ENCODE results near the gene MET. TPM values are rescaled to one million over a fixed set of nuclear protein-coding genes. Genes with fewer than 3 reads are reported as not detected.
"Not testable (repeated sequence)": the region's sequence is repeated elsewhere in the genome, so short reads cannot be mapped to it uniquely, and the experiment has no call there.

MET gene
- polyA plus RNA-seq, 2 of the 4 experiments (the other 2 are of a cell fraction): 72.3 to 165 TPM

- H3K4me3 ChIP-seq: no peak overlapping the region
- TF ChIP-seq RAD21 (conservative IDR thresholded peaks at IDR 0.05 in 1 of 2, IDR thresholded peaks at IDR 0.05 in 1 of 2): no peak
- TF ChIP-seq BHLHE40 (IDR thresholded peaks at IDR 0.05; ENCODE audit: low read depth, low read length): no peak
- no peak for TF ChIP-seq FOSL2 (IDR thresholded peaks at IDR 0.05)
- TF ChIP-seq FOSL2 (CRISPR knock-in tag; IDR thresholded peaks at IDR 0.05): no peak
- no peaks in the 10 kb centered on the region for H3K9me3 ChIP-seq
- 95% methylated on average over 2 of the region's 2 CpGs for WGBS (ENCODE audit: missing lambda C conversion rate)
- POLR2A ChIA-PET: no interaction called here
- H3K4me1 ChIP-seq: no peaks in the 10 kb centered on the region
- CTCF ChIA-PET: interaction anchor here (0.7 to 2.4 kb wide), 5 partner anchors 8 to 53 kb away, joined by 3 to 8 read pairs (median 3); no protein-coding TSS in a partner anchor
- no peak for ATAC-seq
- no peak for FAIRE-seq
- H3K27ac ChIP-seq: no peak overlapping the region
- DNase-seq (ENCODE audit: low read depth in 1 of 2, low spot score in 1 of 2): no peak
- no peak overlapping the region for H3K4me2 ChIP-seq
Observed at GRCh38 chr7:116641551-116642153, 30.3 kb upstream of the MET start.

- FAIRE-seq; DNase-seq (ENCODE audit: low read depth in 1 of 2, low spot score in 1 of 2); H3K4me2 ChIP-seq; H3K27ac ChIP-seq; H3K4me1 ChIP-seq; ATAC-seq; POLR2A ChIA-PET; H3K9me3 ChIP-seq; H3K4me3 ChIP-seq: not testable (repeated sequence)
- CTCF ChIA-PET: interaction anchor here (1.5 kb wide), 1 partner anchor 28 kb away, joined by 4 read pairs; the partner anchor contains the start of gene MET
- 68% methylated on average over 4 of the region's 4 CpGs for WGBS (ENCODE audit: missing lambda C conversion rate)
Observed at GRCh38 chr7:116643148-116643547, 28.8 kb upstream of the MET start.

GRCh38 chr7:116644628-116645027, 27.4 kb upstream of the MET start:
- FAIRE-seq (no peak), DNase-seq (ENCODE audit: low read depth in 1 of 2, low spot score in 1 of 2) (no peak), ATAC-seq (no peak)
- ChIA-PET POLR2A (no interaction called here), CTCF (interaction anchor here (1.0 to 1.1 kb wide), 3 partner anchors 42 to 53 kb away, joined by 3 to 4 read pairs (median 4); no protein-coding TSS in a partner anchor)
- Histone ChIP-seq H3K4me3 (no peak overlapping the region), H3K4me2 (no peak overlapping the region), H3K4me1 (no peaks in the 10 kb centered on the region), H3K9me3 (no peaks in the 10 kb centered on the region), H3K27ac (no peak overlapping the region)
- TF ChIP-seq EHF (CRISPR knock-in tag; IDR thresholded peaks at IDR 0.05): no peak
- TF ChIP-seq NFE2L2 (conservative IDR thresholded peaks at IDR 0.05; ENCODE audit: low read length): no peak
- no peak for TF ChIP-seq CEBPB (IDR thresholded peaks at IDR 0.05)
- no peak for TF ChIP-seq HOXB5 (CRISPR knock-in tag; IDR thresholded peaks at IDR 0.05)
- TF ChIP-seq JUNB (IDR thresholded peaks at IDR 0.05): no peak
- TF ChIP-seq CTCF (IDR thresholded peaks at IDR 0.05): no peak
- TF ChIP-seq NR3C1 (IDR thresholded peaks at IDR 0.05): no peak
- no peak for TF ChIP-seq HES2 (IDR thresholded peaks at IDR 0.05)
- no peak for TF ChIP-seq RFX5 (IDR thresholded peaks at IDR 0.05)
- TF ChIP-seq GATA3 (IDR thresholded peaks at IDR 0.05; ENCODE audit: borderline replicate concordance): no peak
- TF ChIP-seq MAFK (IDR thresholded peaks at IDR 0.05; ENCODE audit: partially characterized antibody): no peak
- TF ChIP-seq HMGXB4 (CRISPR knock-in tag; IDR thresholded peaks at IDR 0.05; ENCODE audit: borderline replicate concordance): no peak
- no peak for TF ChIP-seq BCL3 (IDR thresholded peaks at IDR 0.05)
- TF ChIP-seq SREBF2 (IDR thresholded peaks at IDR 0.05): no peak
- no peak for TF ChIP-seq HOXB13 (CRISPR knock-in tag; IDR thresholded peaks at IDR 0.05; ENCODE audit: low read depth)
- no peak for TF ChIP-seq POLR2A (IDR thresholded peaks at IDR 0.05; ENCODE audit: low read length)
- TF ChIP-seq ATOH8 (CRISPR knock-in tag; IDR thresholded peaks at IDR 0.05; ENCODE audit: low read depth): no peak
- TF ChIP-seq PBX3 (IDR thresholded peaks at IDR 0.05): no peak
- no peak for TF ChIP-seq RARB (CRISPR knock-in tag; IDR thresholded peaks at IDR 0.05)
- TF ChIP-seq MAX (IDR thresholded peaks at IDR 0.05): no peak
- 82% methylated on average over 6 of the region's 6 CpGs for WGBS (ENCODE audit: missing lambda C conversion rate)

Measured in A549 (cell line).